Calu3 (cell line): ENCODE data around the gene USH2A. TPM values are rescaled to one million over a fixed set of nuclear protein-coding genes. Genes with fewer than 3 reads are reported as not detected.

Source experiments
- BruUV-seq: library from RNA; stranded (reverse); fragments of 400-500 nt; replicated peaks from 2 replicates; lab custom pipeline; 2021; lab: Mats Ljungman, UMichigan
- CTCF ChIA-PET: fragments of 300-600 bp; sonication (Branson Sonifier 250); formaldehyde crosslinking; loops from one replicate; lab custom pipeline; 2022; ENCODE audit warnings: antibody characterized with exemption; lab: Charles Lee
- DNase-seq: peaks from one replicate; pipeline ENCODE4 v3.0.0; 2022
- H3K27ac Mint-ChIP-seq: one replicate; pipeline ENCODE4 v1.8.0; 2022; ENCODE audit warnings: mixed read lengths; ENCODE audit not compliant: unreplicated experiment
- H3K27me3 Mint-ChIP-seq: one replicate; pipeline ENCODE4 v1.8.0; 2022; ENCODE audit warnings: mixed read lengths; ENCODE audit not compliant: unreplicated experiment
- H3K36me3 Mint-ChIP-seq: one replicate; pipeline ENCODE4 v1.8.0; 2022; ENCODE audit warnings: mild to moderate bottlenecking, moderate library complexity, mixed read lengths; ENCODE audit not compliant: insufficient read depth, unreplicated experiment
- H3K4me1 Mint-ChIP-seq: one replicate; pipeline ENCODE4 v1.8.0; 2022; ENCODE audit warnings: mild to moderate bottlenecking, low read depth, mixed read lengths; ENCODE audit not compliant: unreplicated experiment
- H3K4me3 Mint-ChIP-seq: one replicate; pipeline ENCODE4 v1.8.0; 2022; ENCODE audit warnings: mild to moderate bottlenecking, low read depth, moderate library complexity, mixed read lengths; ENCODE audit not compliant: unreplicated experiment
- H3K9me3 Mint-ChIP-seq: one replicate; pipeline ENCODE4 v1.8.0; 2022; ENCODE audit warnings: low read depth, mixed read lengths; ENCODE audit not compliant: unreplicated experiment
- CTCF ChIP-seq: fragments of 200-600 bp; IDR thresholded peaks from one replicate; pipeline ENCODE4 v1.8.0; 2022; ENCODE audit warnings: antibody characterized with exemption; ENCODE audit not compliant: unreplicated experiment
- intact Hi-C: fragments of 100-400 bp; cut with micrococcal nuclease; formaldehyde crosslinking; loops from one replicate; pipeline ENCODE4 v1.10.0; 2022; ENCODE audit not compliant: unreplicated experiment
- total RNA-seq: library from RNA; stranded (reverse); gene quantifications from 2 replicates; pipeline ENCODE4 v1.2.3, GENCODE V29; 2022

USH2A gene
- total RNA-seq, 1 experiment from 2014 or later: not detected

- Mint-ChIP-seq H3K27me3 (no peaks in the 10 kb centered on the region), H3K4me3 (no peak overlapping the region), H3K27ac (no peak overlapping the region), H3K36me3 (no peaks in the 10 kb centered on the region), H3K9me3 (peaks cover 2% of the 10 kb centered on the region), H3K4me1 (no peaks in the 10 kb centered on the region)
- intact Hi-C loops: no loop called here
- no TSS peak for BruUV-seq
- no peak for DNase-seq
- CTCF ChIA-PET: no interaction called here
- TF ChIP-seq CTCF: no peak
These were observed 2.3 kb upstream of the USH2A start for GRCh38 chr1:216425577-216425976.

DNA sequence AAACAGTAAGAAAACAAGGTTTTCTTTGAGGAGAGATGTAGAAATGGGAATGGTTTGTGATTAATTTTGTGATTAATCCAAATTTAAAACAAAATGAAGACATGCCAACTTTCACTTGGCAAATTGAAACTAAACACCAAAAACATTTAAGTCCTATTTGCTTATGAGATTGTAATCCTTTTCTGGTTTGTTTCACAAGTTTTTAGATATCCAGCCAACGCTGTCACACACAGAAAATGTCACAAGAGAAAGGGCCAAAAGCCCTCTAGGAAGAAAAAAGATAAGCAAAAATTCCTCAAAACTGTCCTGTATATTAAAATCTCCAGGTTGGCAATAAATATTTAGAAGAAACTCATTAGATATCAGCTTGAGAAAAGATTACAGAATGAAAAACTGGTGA lies 2.5 kb downstream of the USH2A start:
- intact Hi-C loops: no loop called here
- no peaks in the 10 kb centered on the region for H3K4me1 Mint-ChIP-seq
- H3K27me3 Mint-ChIP-seq: no peaks in the 10 kb centered on the region
- DNase-seq: no peak
- H3K9me3 Mint-ChIP-seq: no peaks in the 10 kb centered on the region
- no peak overlapping the region for H3K4me3 Mint-ChIP-seq
- TF ChIP-seq CTCF: no peak
- CTCF ChIA-PET: interaction anchor here (1.3 kb wide), 1 partner anchor 8 kb away, joined by 3 read pairs; no protein-coding TSS in a partner anchor
- no TSS peak for BruUV-seq
- H3K27ac Mint-ChIP-seq: no peak overlapping the region
- H3K36me3 Mint-ChIP-seq: no peaks in the 10 kb centered on the region

GRCh38 chr1:216420263-216420662 lies 3.0 kb downstream of the USH2A start:
- Mint-ChIP-seq H3K4me1 (no peaks in the 10 kb centered on the region), H3K9me3 (no peaks in the 10 kb centered on the region), H3K27ac (no peak overlapping the region), H3K27me3 (no peaks in the 10 kb centered on the region), H3K4me3 (no peak overlapping the region), H3K36me3 (no peaks in the 10 kb centered on the region)
- BruUV-seq: no TSS peak
- intact Hi-C loops: no loop called here
- no peak for DNase-seq
- CTCF ChIA-PET: no interaction called here
- TF ChIP-seq CTCF: no peak

- no peaks in the 10 kb centered on the region for H3K36me3 Mint-ChIP-seq
- H3K9me3 Mint-ChIP-seq: no peaks in the 10 kb centered on the region
- CTCF ChIA-PET: no interaction called here
- intact Hi-C loops: no loop called here
- no peak overlapping the region for H3K27ac Mint-ChIP-seq
- no peaks in the 10 kb centered on the region for H3K4me1 Mint-ChIP-seq
- H3K4me3 Mint-ChIP-seq: no peak overlapping the region
- no TSS peak for BruUV-seq
- DNase-seq: no peak
- H3K27me3 Mint-ChIP-seq: no peaks in the 10 kb centered on the region
- no peak for TF ChIP-seq CTCF
These were observed 6.8 kb downstream of the USH2A start for GRCh38 chr1:216416488-216416887.

GRCh38 chr1:216410026-216410425 lies 13.2 kb downstream of the USH2A start:
- H3K36me3 Mint-ChIP-seq: no peaks in the 10 kb centered on the region
- intact Hi-C loops: no loop called here
- BruUV-seq: no TSS peak
- H3K27me3 Mint-ChIP-seq: no peaks in the 10 kb centered on the region
- DNase-seq: no peak
- peaks cover 2% of the 10 kb centered on the region for H3K9me3 Mint-ChIP-seq
- no peaks in the 10 kb centered on the region for H3K4me1 Mint-ChIP-seq
- TF ChIP-seq CTCF: no peak
- CTCF ChIA-PET: no interaction called here
- H3K27ac Mint-ChIP-seq: no peak overlapping the region
- H3K4me3 Mint-ChIP-seq: no peak overlapping the region
